Measurements from ENCODE around the gene TTLL11.

GRCh38 chr9:121895818-121896544 lies 197.1 kb downstream of the TTLL11 start:
- TF ChIP-seq CTCF (IDR thresholded peaks at IDR 0.05; ENCODE audit: low read depth, low read length, poor library complexity, severe bottlenecking) = no peak
- no peak for TF ChIP-seq EZH2phosphoT487 (IDR thresholded peaks at IDR 0.05; ENCODE audit: borderline replicate concordance, low read length)

Measured in DOHH2 (cell line).